ENCODE measurements around the gene CRYBG1.
"Not testable (repeated sequence)": the region's sequence is repeated elsewhere in the genome, so short reads cannot be mapped to it uniquely, and the experiment has no call there.

Gene CRYBG1

GRCh38 chr6:106511288-106512047 is 151.0 kb downstream of the CRYBG1 start:
- TF ChIP-seq CTCF (IDR thresholded peaks at IDR 0.05; ENCODE audit: low read depth, low read length): no peak
- peak overlapping the region; percentile 75 for H3K4me3 ChIP-seq (ENCODE audit: low read depth, low read length)

- H3K4me3 ChIP-seq (ENCODE audit: low read depth, low read length): peak overlapping the region; percentile 75
- no peak for TF ChIP-seq CTCF (IDR thresholded peaks at IDR 0.05; ENCODE audit: low read depth, low read length)
Observed at GRCh38 chr6:106512048-106512967, 151.8 kb downstream of the CRYBG1 start.

- no peak for TF ChIP-seq CTCF (IDR thresholded peaks at IDR 0.05; ENCODE audit: low read depth, low read length)
- peak overlapping the region; percentile 75 for H3K4me3 ChIP-seq (ENCODE audit: low read depth, low read length)
Observed at GRCh38 chr6:106512968-106513574, 152.6 kb downstream of the CRYBG1 start.

GRCh38 chr6:106513808-106514582 is 153.5 kb downstream of the CRYBG1 start:
- H3K4me3 ChIP-seq (ENCODE audit: low read depth, low read length): no peak overlapping the region
- TF ChIP-seq CTCF (IDR thresholded peaks at IDR 0.05; ENCODE audit: low read depth, low read length): no peak

GRCh38 chr6:106514583-106514885 is 154.0 kb downstream of the CRYBG1 start:
- no peak overlapping the region for H3K4me3 ChIP-seq (ENCODE audit: low read depth, low read length)
- TF ChIP-seq CTCF (IDR thresholded peaks at IDR 0.05; ENCODE audit: low read depth, low read length): no peak

- H3K4me3 ChIP-seq (ENCODE audit: low read depth, low read length): not testable (repeated sequence)
Observed at GRCh38 chr6:106515582-106515981, 155.1 kb downstream of the CRYBG1 start.

- no peak overlapping the region for H3K4me3 ChIP-seq (ENCODE audit: low read depth, low read length)
- no peak for TF ChIP-seq CTCF (IDR thresholded peaks at IDR 0.05; ENCODE audit: low read depth, low read length)
Observed at GRCh38 chr6:106516616-106517015, 156.1 kb downstream of the CRYBG1 start.

Data from WI38 (cell line).